GM12878 (cell line): Measurements from ENCODE around the gene TTLL10. TPM values are rescaled to one million over a fixed set of nuclear protein-coding genes. Genes with fewer than 3 reads are reported as not detected.

Source experiments
- ATAC-seq: fragments of 200-7000 bp; cut with Tn5 transposase; 3 replicates; pipeline ENCODE4 v1.9.1; 2020; ENCODE audit warnings: mild to moderate bottlenecking, moderate library complexity
- BruUV-seq: library from RNA; stranded (reverse); fragments of 400-500 nt; replicated peaks from 2 replicates; lab custom pipeline; 2021; lab: Mats Ljungman, UMichigan
- CTCF ChIA-PET: fragments of 300-600 bp; sonication (Branson Sonifier 250); formaldehyde crosslinking; extraction: SDS; loops from one replicate; lab custom pipeline; 2021; ENCODE audit warnings: inconsistent platforms; lab: Yijun Ruan, JAX
- POLR2A ChIA-PET: fragments of 350-600 bp; formaldehyde crosslinking; extraction: SDS; loops from one replicate; lab custom pipeline; 2021; ENCODE audit warnings: inconsistent platforms; lab: Charles Lee
- RAD21 ChIA-PET: fragments of 300-600 bp; sonication (Branson Sonifier 250); formaldehyde crosslinking; loops from one replicate; lab custom pipeline; 2023; ENCODE audit warnings: antibody characterized with exemption; ENCODE audit not compliant: unreplicated experiment; lab: Charles Lee
- SMC1A ChIA-PET: fragments of 300-600 bp; sonication (Branson Sonifier 250); formaldehyde crosslinking; loops from one replicate; lab custom pipeline; 2023; ENCODE audit not compliant: unreplicated experiment, uncharacterized antibody; lab: Charles Lee
- DNase-seq: peaks from one replicate; pipeline ENCODE4 v3.0.0-alpha.2; 2011; ENCODE audit warnings: low read depth, low spot score
- FAIRE-seq: peaks from 3 replicates; lab custom pipeline; 2011; peaks lifted over from hg19 to GRCh38; lab: Jason Lieb, UNC
- H2AFZ ChIP-seq: 2 replicates; pipeline ENCODE4 v1.6.0; 2011; ENCODE audit warnings: low read depth, low read length, control low read depth; ENCODE audit not compliant: control insufficient read depth
- H3K27ac ChIP-seq: 2 replicates; pipeline ENCODE4 v1.5.1; 2011; ENCODE audit warnings: control low read depth; ENCODE audit not compliant: control insufficient read depth, insufficient read depth
- H3K27me3 ChIP-seq, 2 experiments: replicated peaks in 1 of 2; 2 replicates each; pipeline versions ENCODE4 v1.6.0 to v1.6.1; 2011; ENCODE audit warnings: low read length in 1 of 2; ENCODE audit not compliant: control insufficient read depth in 2 of 2, insufficient read depth in 2 of 2
- H3K36me3 ChIP-seq, 2 experiments: 2 replicates each; pipeline ENCODE4 v1.5.1; 2011; ENCODE audit warnings: low read length in 1 of 2; ENCODE audit not compliant: control insufficient read depth in 2 of 2, insufficient read depth in 2 of 2
- H3K4me1 ChIP-seq: 2 replicates; pipeline ENCODE4 v1.6.1; 2011; ENCODE audit warnings: mild to moderate bottlenecking, low read length, moderate library complexity, mixed read lengths; ENCODE audit not compliant: control insufficient read depth, insufficient read depth
- H3K4me2 ChIP-seq: 2 replicates; pipeline ENCODE4 v1.6.0; 2011; ENCODE audit warnings: control low read depth; ENCODE audit not compliant: control insufficient read depth, insufficient read depth
- H3K4me3 ChIP-seq: fragments of 200-600 bp; sonication (generic); 2 replicates; pipeline ENCODE4 v1.5.1; 2016
- H3K79me2 ChIP-seq: 2 replicates; pipeline ENCODE4 v1.6.0; 2011; ENCODE audit warnings: low read length; ENCODE audit not compliant: control insufficient read depth, insufficient read depth
- H3K9ac ChIP-seq: 2 replicates; pipeline ENCODE4 v1.8.0; 2011; ENCODE audit warnings: low read length, control low read depth, mixed read lengths; ENCODE audit not compliant: control insufficient read depth, insufficient read depth
- H3K9me3 ChIP-seq: replicated peaks from 3 replicates; pipeline ENCODE4 v1.5.1; 2011; ENCODE audit warnings: mild to moderate bottlenecking, low read length; ENCODE audit not compliant: control insufficient read depth, insufficient read depth
- H4K20me1 ChIP-seq: 2 replicates; pipeline ENCODE4 v1.6.0; 2011; ENCODE audit not compliant: control insufficient read depth, insufficient read depth
- IRF4 ChIP-seq: IDR thresholded peaks from 2 replicates; pipeline ENCODE4 v1.6.1; 2011; ENCODE audit warnings: low read depth, low read length
- ZSCAN29 ChIP-seq: fragments of 450-650 bp; IDR thresholded peaks from 2 replicates; pipeline ENCODE4 v1.6.1; 2017; ENCODE audit warnings: mild to moderate bottlenecking, moderate library complexity
- WGBS: methylation state at CpG from one replicate; pipeline ENCODE4 v1.1.6; 2016; ENCODE audit warnings: low lambda C conversion rate; ENCODE audit not compliant: insufficient replicate concordance, insufficient coverage; ENCODE audit errors: missing lambda C conversion rate; 5-methylcytosine and 5-hydroxymethylcytosine counted together
- in situ Hi-C: fragments of 300-500 bp; cut with MboI; formaldehyde crosslinking; loops from 9 replicates; pipeline ENCODE4 v1.14.3; 2018; ENCODE audit warnings: mixed read lengths
- intact Hi-C: fragments of 100-400 bp; cut with micrococcal nuclease; formaldehyde crosslinking; loops from one replicate; pipeline ENCODE4 v1.14.2; 2022; ENCODE audit not compliant: unreplicated experiment
- polyA plus RNA-seq, 11 experiments: library from polyadenylated mRNA; depleted of rRNA in 4 of 11; unstranded in 6 of 11; stranded (reverse) in 5 of 11; fragments of >200 nt; fragmentation: Nextera tagmentation in 4 of 11; fragmentation: Illumina TruSeq in 1 of 11; extraction: Ambion mirVana in 4 of 11; extraction: Trizol in 1 of 11; gene quantifications; 1 replicate in 1 of 11; 2 replicates in 10 of 11; pipeline versions ENCODE4 v1.2.1 to v1.2.3, GENCODE V29; 2011 to 2016; ENCODE audit warnings: inconsistent platforms in 2 of 11, missing spikeins in 2 of 11, low read depth in 1 of 11
- total RNA-seq, 4 experiments: library from RNA; depleted of rRNA in 3 of 4; stranded (reverse); fragments of >200 nt in 3 of 4; fragmentation: Illumina TruSeq in 1 of 4; extraction: Trizol in 1 of 4; gene quantifications; 2 replicates each; pipeline versions ENCODE4 v1.2.1 to v1.2.3, GENCODE V29; 2013 to 2021
- TF ChIP-seq, protein P1 (sequence below): fragments of 450-650 bp; IDR thresholded peaks from 2 replicates; pipeline ENCODE4 v1.6.1; 2017; ENCODE audit warnings: antibody characterized with exemption, mild to moderate bottlenecking, moderate library complexity
- TF ChIP-seq, protein P2 (sequence below): fragments of 450-650 bp; IDR thresholded peaks from 2 replicates; pipeline ENCODE4 v1.6.1; 2016; ENCODE audit warnings: mild to moderate bottlenecking, moderate library complexity, borderline replicate concordance

TTLL10 gene
- total and polyA plus RNA-seq, 10 of the 15 experiments (the other 5 are each of a cell fraction or from before 2014, with no cell fraction given), result not detected

- no peak for FAIRE-seq
- no peaks in the 10 kb centered on the region for H4K20me1 ChIP-seq
- RAD21 ChIA-PET, result no interaction called here
- POLR2A ChIA-PET, result no interaction called here
- H3K4me2 ChIP-seq, result no peak overlapping the region
- CTCF ChIA-PET, result no interaction called here
- H3K9me3 ChIP-seq, result no peaks in the 10 kb centered on the region
- DNase-seq, result no peak
- no peak for ATAC-seq
- in situ Hi-C loops, result no loop called here
- TF ChIP-seq, protein P1, sequence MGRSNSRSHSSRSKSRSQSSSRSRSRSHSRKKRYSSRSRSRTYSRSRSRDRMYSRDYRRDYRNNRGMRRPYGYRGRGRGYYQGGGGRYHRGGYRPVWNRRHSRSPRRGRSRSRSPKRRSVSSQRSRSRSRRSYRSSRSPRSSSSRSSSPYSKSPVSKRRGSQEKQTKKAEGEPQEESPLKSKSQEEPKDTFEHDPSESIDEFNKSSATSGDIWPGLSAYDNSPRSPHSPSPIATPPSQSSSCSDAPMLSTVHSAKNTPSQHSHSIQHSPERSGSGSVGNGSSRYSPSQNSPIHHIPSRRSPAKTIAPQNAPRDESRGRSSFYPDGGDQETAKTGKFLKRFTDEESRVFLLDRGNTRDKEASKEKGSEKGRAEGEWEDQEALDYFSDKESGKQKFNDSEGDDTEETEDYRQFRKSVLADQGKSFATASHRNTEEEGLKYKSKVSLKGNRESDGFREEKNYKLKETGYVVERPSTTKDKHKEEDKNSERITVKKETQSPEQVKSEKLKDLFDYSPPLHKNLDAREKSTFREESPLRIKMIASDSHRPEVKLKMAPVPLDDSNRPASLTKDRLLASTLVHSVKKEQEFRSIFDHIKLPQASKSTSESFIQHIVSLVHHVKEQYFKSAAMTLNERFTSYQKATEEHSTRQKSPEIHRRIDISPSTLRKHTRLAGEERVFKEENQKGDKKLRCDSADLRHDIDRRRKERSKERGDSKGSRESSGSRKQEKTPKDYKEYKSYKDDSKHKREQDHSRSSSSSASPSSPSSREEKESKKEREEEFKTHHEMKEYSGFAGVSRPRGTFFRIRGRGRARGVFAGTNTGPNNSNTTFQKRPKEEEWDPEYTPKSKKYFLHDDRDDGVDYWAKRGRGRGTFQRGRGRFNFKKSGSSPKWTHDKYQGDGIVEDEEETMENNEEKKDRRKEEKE, result no peak
- TF ChIP-seq, all 136 proteins: peak for 0
- intact Hi-C loops, result no loop called here
- Histone ChIP-seq H3K4me3 (no peak overlapping the region), H3K9ac (no peak overlapping the region), H2AFZ (no peak overlapping the region), H3K27ac (no peak overlapping the region), H3K36me3 (no peaks in the 10 kb centered on the region), H3K4me1 (no peaks in the 10 kb centered on the region), H3K79me2 (no peaks in the 10 kb centered on the region), H3K27me3 (no peaks in the 10 kb centered on the region; a peak in 2 of 4 replicates)
- WGBS, result 45% methylated on average over 26 of the region's 26 CpGs
- no TSS peak for BruUV-seq
- SMC1A ChIA-PET, result no interaction called here
Measured at GRCh38 chr1:1181129-1181937, 7.7 kb downstream of the TTLL10 start.

GRCh38 chr1:1181938-1182410 lies 8.3 kb downstream of the TTLL10 start:
- no TSS peak for BruUV-seq
- H3K79me2 ChIP-seq, result no peaks in the 10 kb centered on the region
- SMC1A ChIA-PET, result no interaction called here
- no peak overlapping the region for H3K27ac ChIP-seq
- ATAC-seq, result no peak
- no peak for DNase-seq
- no peak overlapping the region for H3K4me3 ChIP-seq
- in situ Hi-C loops, result no loop called here
- intact Hi-C loops, result no loop called here
- no peak for FAIRE-seq
- no peaks in the 10 kb centered on the region for H3K9me3 ChIP-seq
- RAD21 ChIA-PET, result no interaction called here
- H3K36me3 ChIP-seq, result no peaks in the 10 kb centered on the region
- CTCF ChIA-PET, result no interaction called here
- POLR2A ChIA-PET, result no interaction called here
- 38% methylated on average over 17 of the region's 21 CpGs for WGBS
- no peaks in the 10 kb centered on the region; a peak in 1 of 4 replicates for H3K27me3 ChIP-seq
- no peak overlapping the region for H2AFZ ChIP-seq
- no peaks in the 10 kb centered on the region for H4K20me1 ChIP-seq
- no peaks in the 10 kb centered on the region for H3K4me1 ChIP-seq
- no peak overlapping the region for H3K9ac ChIP-seq
- H3K4me2 ChIP-seq, result no peak overlapping the region
- no peak for TF ChIP-seq IRF4
- TF ChIP-seq ZSCAN29, result no peak
- TF ChIP-seq, protein P1, result no peak
- TF ChIP-seq, protein P2, sequence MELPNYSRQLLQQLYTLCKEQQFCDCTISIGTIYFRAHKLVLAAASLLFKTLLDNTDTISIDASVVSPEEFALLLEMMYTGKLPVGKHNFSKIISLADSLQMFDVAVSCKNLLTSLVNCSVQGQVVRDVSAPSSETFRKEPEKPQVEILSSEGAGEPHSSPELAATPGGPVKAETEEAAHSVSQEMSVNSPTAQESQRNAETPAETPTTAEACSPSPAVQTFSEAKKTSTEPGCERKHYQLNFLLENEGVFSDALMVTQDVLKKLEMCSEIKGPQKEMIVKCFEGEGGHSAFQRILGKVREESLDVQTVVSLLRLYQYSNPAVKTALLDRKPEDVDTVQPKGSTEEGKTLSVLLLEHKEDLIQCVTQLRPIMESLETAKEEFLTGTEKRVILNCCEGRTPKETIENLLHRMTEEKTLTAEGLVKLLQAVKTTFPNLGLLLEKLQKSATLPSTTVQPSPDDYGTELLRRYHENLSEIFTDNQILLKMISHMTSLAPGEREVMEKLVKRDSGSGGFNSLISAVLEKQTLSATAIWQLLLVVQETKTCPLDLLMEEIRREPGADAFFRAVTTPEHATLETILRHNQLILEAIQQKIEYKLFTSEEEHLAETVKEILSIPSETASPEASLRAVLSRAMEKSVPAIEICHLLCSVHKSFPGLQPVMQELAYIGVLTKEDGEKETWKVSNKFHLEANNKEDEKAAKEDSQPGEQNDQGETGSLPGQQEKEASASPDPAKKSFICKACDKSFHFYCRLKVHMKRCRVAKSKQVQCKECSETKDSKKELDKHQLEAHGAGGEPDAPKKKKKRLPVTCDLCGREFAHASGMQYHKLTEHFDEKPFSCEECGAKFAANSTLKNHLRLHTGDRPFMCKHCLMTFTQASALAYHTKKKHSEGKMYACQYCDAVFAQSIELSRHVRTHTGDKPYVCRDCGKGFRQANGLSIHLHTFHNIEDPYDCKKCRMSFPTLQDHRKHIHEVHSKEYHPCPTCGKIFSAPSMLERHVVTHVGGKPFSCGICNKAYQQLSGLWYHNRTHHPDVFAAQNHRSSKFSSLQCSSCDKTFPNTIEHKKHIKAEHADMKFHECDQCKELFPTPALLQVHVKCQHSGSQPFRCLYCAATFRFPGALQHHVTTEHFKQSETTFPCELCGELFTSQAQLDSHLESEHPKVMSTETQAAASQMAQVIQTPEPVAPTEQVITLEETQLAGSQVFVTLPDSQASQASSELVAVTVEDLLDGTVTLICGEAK, result no peak
